ENCODE measurements around the gene TP53TG5.

GRCh38 chr20:45341579-45341938 is 36.6 kb downstream of the TP53TG5 start:
- TF ChIP-seq, protein P1, sequence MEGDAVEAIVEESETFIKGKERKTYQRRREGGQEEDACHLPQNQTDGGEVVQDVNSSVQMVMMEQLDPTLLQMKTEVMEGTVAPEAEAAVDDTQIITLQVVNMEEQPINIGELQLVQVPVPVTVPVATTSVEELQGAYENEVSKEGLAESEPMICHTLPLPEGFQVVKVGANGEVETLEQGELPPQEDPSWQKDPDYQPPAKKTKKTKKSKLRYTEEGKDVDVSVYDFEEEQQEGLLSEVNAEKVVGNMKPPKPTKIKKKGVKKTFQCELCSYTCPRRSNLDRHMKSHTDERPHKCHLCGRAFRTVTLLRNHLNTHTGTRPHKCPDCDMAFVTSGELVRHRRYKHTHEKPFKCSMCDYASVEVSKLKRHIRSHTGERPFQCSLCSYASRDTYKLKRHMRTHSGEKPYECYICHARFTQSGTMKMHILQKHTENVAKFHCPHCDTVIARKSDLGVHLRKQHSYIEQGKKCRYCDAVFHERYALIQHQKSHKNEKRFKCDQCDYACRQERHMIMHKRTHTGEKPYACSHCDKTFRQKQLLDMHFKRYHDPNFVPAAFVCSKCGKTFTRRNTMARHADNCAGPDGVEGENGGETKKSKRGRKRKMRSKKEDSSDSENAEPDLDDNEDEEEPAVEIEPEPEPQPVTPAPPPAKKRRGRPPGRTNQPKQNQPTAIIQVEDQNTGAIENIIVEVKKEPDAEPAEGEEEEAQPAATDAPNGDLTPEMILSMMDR (IDR thresholded peaks at IDR 0.05): no peak
- TF ChIP-seq POLR2A (IDR thresholded peaks at IDR 0.05): no peak
